Ammon's horn (tissue), 1 donor: Measurements from ENCODE around the gene ARHGDIB.

Source experiments
- DNase-seq: peaks from one replicate; pipeline ENCODE4 v3.0.0-alpha.2; 2016; ENCODE audit warnings: low spot score

The ARHGDIB gene

GRCh38 chr12:14956024-14956891 lies 5.1 kb downstream of the ARHGDIB start:
- no peak for DNase-seq

- DNase-seq = no peak
Measured at GRCh38 chr12:14954269-14954668, 7.1 kb downstream of the ARHGDIB start.

GRCh38 chr12:14953752-14954151 lies 7.6 kb downstream of the ARHGDIB start:
- DNase-seq = no peak

- peak; percentile 70 for DNase-seq
Measured at GRCh38 chr12:14952299-14952921, 9.0 kb downstream of the ARHGDIB start.

- no peak for DNase-seq
Measured at GRCh38 chr12:14951851-14952250, 9.6 kb downstream of the ARHGDIB start.

- no peak for DNase-seq
Measured at GRCh38 chr12:14950982-14951746, 10.2 kb downstream of the ARHGDIB start.

GRCh38 chr12:14950421-14950820 lies 11.0 kb downstream of the ARHGDIB start:
- no peak for DNase-seq

- no peak for DNase-seq
Measured at GRCh38 chr12:14949631-14950030, 11.8 kb downstream of the ARHGDIB start.

- peak; percentile 63 for DNase-seq
Measured at GRCh38 chr12:14948672-14949071, 12.7 kb downstream of the ARHGDIB start.

GRCh38 chr12:14946861-14947260 lies 14.5 kb downstream of the ARHGDIB start:
- DNase-seq = no peak

- no peak for DNase-seq
Measured at GRCh38 chr12:14946162-14946561, 15.2 kb downstream of the ARHGDIB start.

- no peak for DNase-seq
Measured at GRCh38 chr12:14942196-14942931, 19.0 kb downstream of the ARHGDIB start.

- no peak for DNase-seq
Measured at GRCh38 chr12:14941369-14941768, 20.0 kb downstream of the ARHGDIB start.

GRCh38 chr12:14938301-14938700 lies 23.1 kb downstream of the ARHGDIB start, which contains the start of gene ERP27:
TSS of gene ERP27 (minus strand) at chr12:14938537. CDS start at chr12:14938508, 29 bp downstream.
- no peak for DNase-seq

GRCh38 chr12:14937689-14938088 lies 23.7 kb downstream of the ARHGDIB start:
- DNase-seq = no peak

GRCh38 chr12:14937014-14937413 lies 24.4 kb downstream of the ARHGDIB start:
- no peak for DNase-seq

- DNase-seq = no peak
Measured at GRCh38 chr12:14936224-14936861, 25.1 kb downstream of the ARHGDIB start.

GRCh38 chr12:14935031-14935430 lies 26.4 kb downstream of the ARHGDIB start:
- no peak for DNase-seq

GRCh38 chr12:14934511-14934910 lies 26.9 kb downstream of the ARHGDIB start:
- DNase-seq = no peak

GRCh38 chr12:14931791-14932560 lies 29.4 kb downstream of the ARHGDIB start:
- no peak for DNase-seq

- no peak for DNase-seq
Measured at GRCh38 chr12:14931359-14931758, 30.0 kb downstream of the ARHGDIB start.
